Stomach (tissue), 4 donors: ENCODE measurements around the gene FSTL4.

Experiments
- CTCF ChIP-seq, 7 experiments: fragments of 450-650 bp in 4 of 7; fragments of 200-600 bp in 3 of 7; sonication (generic) in 3 of 7; IDR thresholded peaks; one replicate each; pipeline ENCODE4 v1.5.1; 2016 to 2019; ENCODE audit warnings: antibody characterized with exemption in 7 of 7, control low read depth in 2 of 7, mild to moderate bottlenecking in 1 of 7
- POLR2A ChIP-seq, 4 donors: fragments of 450-650 bp; IDR thresholded peaks; one replicate each; pipeline ENCODE4 v1.6.1; 2016; ENCODE audit warnings: antibody characterized with exemption in 4 of 4, control low read depth in 2 of 4, mild to moderate bottlenecking in 1 of 4, moderate library complexity in 1 of 4

GRCh38 chr5:133368916-133369783, 243.2 kb downstream of the FSTL4 start:
- no peak for TF ChIP-seq CTCF (IDR thresholded peaks at IDR 0.05)
- no peak for TF ChIP-seq POLR2A (IDR thresholded peaks at IDR 0.05)
